BE2C (cell line): Measurements from ENCODE around the gene HRC.
"Not testable (repeated sequence)": the region's sequence is repeated elsewhere in the genome, so short reads cannot be mapped to it uniquely, and the experiment has no call there.

Experiments
- DNase-seq: peaks from one replicate; pipeline ENCODE4 v3.0.0-alpha.2; 2020
- H3K27me3 ChIP-seq: fragments of 250-450 bp; sonication (Bioruptor Pico); 2 replicates; pipeline ENCODE4 v1.5.1; 2020; ENCODE audit warnings: mild to moderate bottlenecking
- H3K36me3 ChIP-seq: fragments of 250-450 bp; sonication (Bioruptor Pico); 2 replicates; pipeline ENCODE4 v1.5.1; 2020; ENCODE audit warnings: mild to moderate bottlenecking
- H3K4me1 ChIP-seq: fragments of 250-450 bp; sonication (Bioruptor Pico); 2 replicates; pipeline ENCODE4 v1.5.1; 2020
- H3K4me3 ChIP-seq: 2 replicates; pipeline ENCODE4 v1.5.1; 2011; ENCODE audit warnings: low read depth, low read length
- H3K9me3 ChIP-seq: fragments of 250-450 bp; sonication (Bioruptor Pico); 2 replicates; pipeline ENCODE4 v1.5.1; 2020
- CTCF ChIP-seq: IDR thresholded peaks from 2 replicates; pipeline ENCODE4 v1.5.1; 2012; ENCODE audit warnings: mild to moderate bottlenecking, low read depth, low read length

Gene HRC

DNA sequence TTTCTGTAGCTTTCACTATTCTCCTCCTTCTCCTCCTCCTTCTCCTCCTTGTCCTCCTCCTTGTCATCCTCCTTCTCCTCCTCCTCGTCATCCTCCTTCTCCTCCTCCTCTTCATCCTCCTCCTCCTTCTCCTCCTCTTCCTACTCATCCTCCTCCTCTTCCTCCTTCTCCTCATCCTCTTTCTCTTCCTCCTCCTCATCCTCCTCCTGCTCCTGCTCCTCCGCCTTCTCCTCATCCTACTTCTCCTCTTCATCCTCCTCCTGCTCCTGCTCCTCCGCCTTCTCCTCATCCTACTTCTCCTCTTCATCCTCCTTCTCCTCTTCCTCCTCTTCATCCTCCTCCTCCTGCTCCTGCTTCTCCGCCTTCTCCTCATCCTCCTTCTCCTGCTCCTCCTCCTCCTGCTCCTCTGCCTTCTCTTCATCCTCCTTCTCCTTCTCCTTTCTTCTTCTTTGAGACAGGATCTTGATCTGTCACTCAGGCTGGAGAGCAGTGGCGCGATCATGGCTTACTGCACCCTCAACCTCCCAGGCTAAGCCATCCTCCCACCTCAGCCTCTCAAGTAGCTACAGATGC lies 38.7 kb upstream of the HRC start:
- TF ChIP-seq CTCF = no peak
- H3K4me1 ChIP-seq = peaks cover 6% of the 10 kb centered on the region

GRCh38 chr19:49190781-49191180 lies 35.6 kb upstream of the HRC start:
- Histone ChIP-seq H3K9me3 (no peaks in the 10 kb centered on the region), H3K4me1 (no peaks in the 10 kb centered on the region), H3K4me3 (no peak overlapping the region), H3K36me3 (no peaks in the 10 kb centered on the region), H3K27me3 (no peaks in the 10 kb centered on the region)
- DNase-seq = no peak
- no peak for TF ChIP-seq CTCF

More for the DNA sequence above, 38.7 kb upstream of the HRC start:
- H3K9me3 ChIP-seq = no peaks in the 10 kb centered on the region
- no peaks in the 10 kb centered on the region for H3K27me3 ChIP-seq
- DNase-seq = no peak
- no peaks in the 10 kb centered on the region for H3K36me3 ChIP-seq
- no peak overlapping the region for H3K4me3 ChIP-seq

DNA sequence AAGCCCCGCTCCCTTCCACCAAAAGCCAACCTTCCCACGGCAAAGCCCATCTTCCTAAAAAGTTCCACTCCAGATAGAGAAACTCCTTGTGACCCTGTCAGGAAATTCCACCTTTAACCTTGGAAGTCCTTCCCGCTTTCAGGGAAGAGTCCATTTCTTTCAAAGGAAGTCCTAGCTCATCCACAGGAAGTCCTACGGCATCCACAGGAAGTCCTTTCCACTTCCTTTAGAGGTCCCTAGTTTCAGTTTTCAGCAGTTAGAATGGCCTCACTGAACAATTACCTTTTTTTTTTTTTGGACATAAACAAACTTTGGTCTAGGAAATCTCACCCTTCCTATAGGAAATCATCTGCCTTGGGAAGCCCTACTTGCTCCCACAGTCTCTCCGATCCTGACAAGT lies 34.1 kb upstream of the HRC start:
- no peak for DNase-seq
- no peaks in the 10 kb centered on the region for H3K36me3 ChIP-seq
- H3K4me3 ChIP-seq = no peak overlapping the region
- no peaks in the 10 kb centered on the region for H3K9me3 ChIP-seq
- H3K4me1 ChIP-seq = no peaks in the 10 kb centered on the region
- no peak for TF ChIP-seq CTCF
- H3K27me3 ChIP-seq = no peaks in the 10 kb centered on the region

DNA sequence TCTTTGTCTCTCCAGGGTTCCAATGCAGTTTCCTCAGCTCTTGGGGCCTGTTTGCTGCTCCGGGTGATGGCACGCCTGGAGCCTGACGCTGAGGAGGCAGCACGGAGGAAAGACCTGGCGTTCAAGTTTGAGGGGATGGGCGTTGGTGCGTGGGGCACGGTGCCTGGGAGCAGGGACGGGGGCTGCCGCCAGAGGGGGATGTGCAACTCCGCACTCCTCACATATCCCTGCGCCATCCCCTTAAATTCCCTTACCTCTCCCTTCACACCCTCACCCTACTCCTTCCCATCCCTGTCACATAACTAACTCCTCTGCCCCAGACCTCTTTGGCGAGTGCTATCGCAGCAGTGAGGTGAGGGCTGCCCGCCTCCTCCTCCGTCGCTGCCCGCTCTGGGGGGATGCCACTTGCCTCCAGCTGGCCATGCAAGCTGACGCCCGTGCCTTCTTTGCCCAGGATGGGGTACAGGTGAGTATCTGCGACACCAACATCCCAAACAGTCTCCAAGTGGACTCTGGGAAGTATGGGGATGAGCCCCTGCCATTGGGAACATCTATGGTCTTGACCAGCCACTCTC lies 33.5 kb upstream of the HRC start:
- Histone ChIP-seq H3K9me3 (no peaks in the 10 kb centered on the region), H3K27me3 (no peaks in the 10 kb centered on the region), H3K4me3 (no peak overlapping the region), H3K36me3 (no peaks in the 10 kb centered on the region), H3K4me1 (no peaks in the 10 kb centered on the region)
- no peak for TF ChIP-seq CTCF
- DNase-seq = no peak

- H3K4me1 ChIP-seq = no peaks in the 10 kb centered on the region
- H3K4me3 ChIP-seq = no peak overlapping the region
- no peak for DNase-seq
- no peaks in the 10 kb centered on the region for H3K27me3 ChIP-seq
- TF ChIP-seq CTCF = no peak
- H3K9me3 ChIP-seq = no peaks in the 10 kb centered on the region
- H3K36me3 ChIP-seq = no peaks in the 10 kb centered on the region
These were observed 30.9 kb upstream of the HRC start for GRCh38 chr19:49186108-49186507.

- no peak for TF ChIP-seq CTCF
- DNase-seq = no peak
These were observed 27.7 kb upstream of the HRC start for GRCh38 chr19:49182848-49183375.

DNA sequence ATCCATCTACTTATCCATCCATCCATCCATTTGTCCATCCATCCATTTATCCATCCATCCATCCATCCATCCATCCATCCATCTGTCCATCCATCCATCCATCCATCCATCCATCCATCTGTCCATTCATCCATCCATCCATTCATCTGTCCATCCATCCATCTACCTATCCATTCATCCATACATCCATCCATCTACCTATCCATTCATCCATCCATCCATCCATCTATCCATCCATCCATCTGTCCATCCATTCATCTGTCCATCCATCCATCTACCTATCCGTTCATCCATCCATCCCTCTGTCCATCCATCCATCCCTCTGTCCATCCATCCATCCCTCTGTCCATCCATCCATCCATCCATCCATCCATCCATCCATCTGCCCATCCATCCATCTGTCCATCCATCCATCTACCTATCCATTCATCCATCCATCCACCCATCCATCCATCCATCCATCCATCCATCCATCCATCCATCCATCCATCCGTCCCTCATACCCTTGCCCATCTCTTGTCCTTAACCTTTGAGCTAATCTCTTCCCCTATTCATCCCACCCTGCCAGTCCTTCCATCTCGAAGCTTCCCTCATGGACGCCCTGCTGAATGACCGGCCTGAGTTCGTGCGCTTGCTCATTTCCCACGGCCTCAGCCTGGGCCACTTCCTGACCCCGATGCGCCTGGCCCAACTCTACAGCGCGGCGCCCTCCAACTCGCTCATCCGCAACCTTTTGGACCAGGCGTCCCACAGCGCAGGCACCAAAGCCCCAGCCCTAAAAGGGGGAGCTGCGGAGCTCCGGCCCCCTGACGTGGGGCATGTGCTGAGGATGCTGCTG lies 27.0 kb upstream of the HRC start:
- H3K9me3 ChIP-seq, DNase-seq, H3K4me3 ChIP-seq, H3K4me1 ChIP-seq, H3K36me3 ChIP-seq, H3K27me3 ChIP-seq: not testable (repeated sequence)

More at GRCh38 chr19:49182848-49183375, 27.7 kb upstream of the HRC start:
- H3K27me3 ChIP-seq = no peaks in the 10 kb centered on the region
- H3K36me3 ChIP-seq = no peaks in the 10 kb centered on the region
- no peaks in the 10 kb centered on the region for H3K9me3 ChIP-seq
- H3K4me3 ChIP-seq = no peak overlapping the region
- H3K4me1 ChIP-seq = no peaks in the 10 kb centered on the region
